HFF-Myc (cell line): ENCODE data around the gene POM121C.
A peak's percentile ranks its signal among the peaks of the same experiment; 100 is the strongest.
"Not testable (repeated sequence)": the region's sequence is repeated elsewhere in the genome, so short reads cannot be mapped to it uniquely, and the experiment has no call there.

Source experiments
- DNase-seq: peaks from one replicate; pipeline ENCODE4 v3.0.0-alpha.2; 2011; ENCODE audit warnings: low read depth; ENCODE audit errors: extremely low read depth
- H3K4me3 ChIP-seq: replicated peaks from 2 replicates; pipeline ENCODE4 v1.5.1; 2011; ENCODE audit warnings: low read depth, mild to moderate bottlenecking, control low read depth, low read length
- CTCF ChIP-seq: IDR thresholded peaks from 2 replicates; pipeline ENCODE4 v1.5.1; 2012; ENCODE audit warnings: mild to moderate bottlenecking, low read depth, low read length, control low read depth; ENCODE audit errors: missing control alignments

The POM121C gene

GRCh38 chr7:75470166-75470565 is 15.9 kb downstream of the POM121C start:
- not testable (repeated sequence) for DNase-seq, H3K4me3 ChIP-seq

- DNase-seq, H3K4me3 ChIP-seq: not testable (repeated sequence)
Measured at GRCh38 chr7:75460541-75460940, 25.6 kb downstream of the POM121C start.

- not testable (repeated sequence) for H3K4me3 ChIP-seq, DNase-seq
Measured at GRCh38 chr7:75458034-75458433, 28.1 kb downstream of the POM121C start.

DNA sequence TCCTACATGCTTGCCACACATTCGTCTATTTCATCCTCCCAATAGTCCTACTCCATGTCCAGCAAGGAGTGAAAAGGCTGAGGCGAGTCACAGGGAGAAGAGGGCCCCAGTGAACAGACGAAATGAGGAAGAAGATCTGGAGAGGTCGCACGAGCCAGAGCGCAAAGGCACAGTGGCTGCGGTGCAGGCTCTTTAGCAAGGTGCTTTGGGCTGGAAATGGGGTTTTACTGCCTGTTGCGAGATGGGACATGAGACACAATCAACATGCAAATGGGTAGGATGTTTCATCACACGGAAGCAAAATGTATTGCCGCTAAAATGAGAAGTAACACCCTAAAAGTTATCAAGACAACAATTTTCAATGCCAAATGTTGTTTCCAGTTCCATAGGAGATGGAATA is 29.7 kb downstream of the POM121C start:
- DNase-seq, H3K4me3 ChIP-seq: not testable (repeated sequence)

DNA sequence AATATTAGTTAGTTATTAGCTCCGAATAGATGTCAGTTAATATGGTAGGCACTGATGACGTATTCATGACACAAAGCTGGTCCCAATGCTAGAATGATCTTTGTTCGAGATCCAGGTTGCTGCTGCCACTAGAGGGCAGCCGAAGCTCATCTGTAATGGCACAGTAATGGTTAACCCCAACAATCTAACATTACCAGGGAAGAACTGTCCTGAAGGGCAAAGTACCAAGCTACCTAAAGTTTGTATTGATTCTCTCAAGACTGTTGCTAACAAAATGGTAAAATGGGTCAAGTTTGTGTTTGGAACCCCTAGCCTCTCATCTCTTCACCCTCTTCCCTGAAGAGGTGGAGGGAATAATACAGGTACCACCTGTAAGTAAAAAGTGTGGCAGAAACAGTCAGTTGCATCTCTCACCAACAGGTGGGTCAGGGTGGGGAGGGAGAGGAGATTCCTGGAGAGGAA is 33.6 kb downstream of the POM121C start:
- TF ChIP-seq CTCF = peak; percentile 47

DNA sequence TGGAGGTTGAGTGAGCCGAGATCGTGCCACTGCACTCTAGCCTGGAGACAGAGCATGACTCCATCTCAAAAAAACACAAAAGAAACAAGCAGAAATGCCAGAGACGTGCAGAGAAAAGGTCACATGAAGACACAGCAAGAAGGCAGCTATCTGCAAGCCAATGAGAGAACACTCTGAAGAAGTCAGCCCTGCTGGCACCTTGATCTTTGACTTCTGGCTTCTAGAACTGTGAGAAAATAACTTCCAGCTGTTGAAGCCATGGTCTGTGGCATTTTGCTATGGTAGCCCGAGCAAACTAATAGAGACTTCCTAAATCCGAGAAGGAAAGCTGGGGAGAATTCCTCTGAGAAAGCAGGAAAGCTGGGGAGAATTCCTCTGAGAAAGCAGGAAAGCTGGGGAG is 36.2 kb downstream of the POM121C start:
- not testable (repeated sequence) for H3K4me3 ChIP-seq

More for the DNA sequence above, 33.6 kb downstream of the POM121C start:
- not testable (repeated sequence) for H3K4me3 ChIP-seq, DNase-seq

GRCh38 chr7:75442465-75443111 is 43.5 kb downstream of the POM121C start:
- DNase-seq = peak; percentile 14
- peak overlapping the region; percentile 48 for H3K4me3 ChIP-seq

More for the DNA sequence above, 36.2 kb downstream of the POM121C start:
- not testable (repeated sequence) for DNase-seq

- peak overlapping the region; percentile 38 for H3K4me3 ChIP-seq
- not testable (repeated sequence) for DNase-seq
Measured at GRCh38 chr7:75442101-75442464, 44.0 kb downstream of the POM121C start.

- not testable (repeated sequence) for DNase-seq, H3K4me3 ChIP-seq
Measured at GRCh38 chr7:75439000-75439399, 47.1 kb downstream of the POM121C start.

DNA sequence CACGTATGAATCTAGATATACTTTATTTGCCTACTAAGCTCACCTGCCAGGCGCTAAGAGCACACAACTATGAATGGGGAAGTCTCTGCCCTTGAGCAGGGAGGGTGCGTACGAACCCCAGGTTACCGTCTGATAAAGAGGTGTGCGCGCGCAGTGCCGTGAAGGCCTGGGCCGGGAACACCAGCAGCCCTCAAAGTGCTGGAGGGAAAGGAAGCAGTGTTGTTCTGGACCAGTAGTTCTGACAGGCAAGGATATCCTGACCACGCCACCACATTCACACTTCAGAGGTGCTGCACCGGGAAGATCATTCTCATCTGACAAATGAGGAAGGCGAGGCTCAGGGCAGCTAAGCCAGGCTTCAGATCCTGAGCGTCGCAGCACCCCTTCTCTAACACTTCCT is 62.6 kb downstream of the POM121C start:
- not testable (repeated sequence) for DNase-seq, H3K4me3 ChIP-seq

GRCh38 chr7:75421798-75422710 is 64.0 kb downstream of the POM121C start:
- not testable (repeated sequence) for DNase-seq, H3K4me3 ChIP-seq

GRCh38 chr7:75420152-75420551 is 65.9 kb downstream of the POM121C start:
- not testable (repeated sequence) for DNase-seq, H3K4me3 ChIP-seq

GRCh38 chr7:75419693-75420092 is 66.4 kb downstream of the POM121C start:
- H3K4me3 ChIP-seq, DNase-seq: not testable (repeated sequence)

- not testable (repeated sequence) for DNase-seq, H3K4me3 ChIP-seq
Measured at GRCh38 chr7:75419210-75419609, 66.9 kb downstream of the POM121C start.

- not testable (repeated sequence) for H3K4me3 ChIP-seq, DNase-seq
Measured at GRCh38 chr7:75418292-75418858, 67.7 kb downstream of the POM121C start.

DNA sequence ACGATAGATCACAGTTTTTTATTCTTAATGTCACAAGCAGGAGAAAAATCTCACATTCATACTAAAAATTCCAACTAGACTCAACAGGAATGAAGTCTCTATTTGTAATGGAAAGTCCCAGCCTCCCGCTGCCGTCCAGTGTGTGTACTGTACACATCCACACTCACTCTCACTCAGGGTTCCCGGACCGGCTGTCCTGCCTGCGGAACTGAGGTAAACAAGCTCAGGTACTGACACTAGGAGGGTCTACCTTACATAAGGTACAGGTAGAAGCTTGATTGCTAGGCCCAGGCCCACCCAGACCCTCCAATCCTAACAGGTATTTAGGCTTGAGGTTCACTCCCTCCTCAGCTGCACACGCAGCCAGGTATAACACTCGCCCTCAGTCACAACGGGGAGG is 69.3 kb downstream of the POM121C start:
- H3K4me3 ChIP-seq, DNase-seq: not testable (repeated sequence)

DNA sequence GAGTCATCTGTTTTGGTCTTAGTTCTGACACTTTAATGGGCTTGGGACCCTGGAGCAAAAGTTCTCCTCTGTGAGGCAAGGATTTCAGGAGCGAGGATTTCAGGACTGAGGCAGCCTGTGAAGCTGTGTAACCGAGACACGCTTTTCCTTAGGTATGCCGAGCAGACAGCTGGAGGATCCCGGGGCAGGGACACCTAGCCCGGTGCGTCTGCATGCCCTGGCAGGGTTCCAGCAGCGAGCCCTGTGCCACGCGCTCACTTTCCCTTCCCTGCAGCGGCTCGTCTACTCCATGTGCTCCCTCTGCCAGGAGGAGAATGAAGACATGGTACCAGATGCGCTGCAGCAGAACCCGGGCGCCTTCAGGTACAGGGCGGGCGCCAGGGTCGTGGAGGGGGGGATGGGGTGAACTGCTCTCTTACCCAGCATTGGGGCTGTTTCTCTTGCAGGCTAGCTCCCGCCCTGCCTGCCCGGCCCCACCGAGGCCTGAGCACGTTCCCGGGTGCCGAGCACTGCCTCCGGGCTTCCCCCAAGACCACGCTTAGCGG is 70.2 kb downstream of the POM121C start:
- not testable (repeated sequence) for H3K4me3 ChIP-seq, DNase-seq
